PFSK-1 (cell line): ENCODE data around the gene CBLN3.

Source experiments
- FOXP2 ChIP-seq: optimal IDR thresholded peaks from 2 replicates; pipeline ENCODE3; 2011; ENCODE audit warnings: borderline replicate concordance, control low read depth, inconsistent platforms; ENCODE audit not compliant: insufficient read depth; ENCODE audit errors: extremely low read length, extremely low read depth
- POLR2AphosphoS5 ChIP-seq: IDR thresholded peaks from 2 replicates; pipeline ENCODE4 v1.6.1; 2012; ENCODE audit warnings: low read depth, mild to moderate bottlenecking, control low read depth, low read length, moderate library complexity
- REST ChIP-seq, 2 experiments: IDR thresholded peaks; 2 replicates each; pipeline versions ENCODE4 v1.6.1 to v1.8.0; 2011 to 2012; ENCODE audit warnings: low read depth in 2 of 2, low read length in 2 of 2, control low read depth in 1 of 2, inconsistent platforms in 1 of 2, mild to moderate bottlenecking in 1 of 2, moderate library complexity in 1 of 2; ENCODE audit not compliant: insufficient read depth in 1 of 2
- SIN3A ChIP-seq: IDR thresholded peaks from 2 replicates; pipeline ENCODE4 v1.6.1; 2012; ENCODE audit warnings: mild to moderate bottlenecking, low read length, moderate library complexity, borderline replicate concordance; ENCODE audit not compliant: insufficient read depth
- TAF1 ChIP-seq: IDR thresholded peaks from 2 replicates; pipeline ENCODE4 v1.6.1; 2012; ENCODE audit warnings: low read length, control low read depth, borderline replicate concordance; ENCODE audit not compliant: insufficient read depth

The CBLN3 gene

DNA sequence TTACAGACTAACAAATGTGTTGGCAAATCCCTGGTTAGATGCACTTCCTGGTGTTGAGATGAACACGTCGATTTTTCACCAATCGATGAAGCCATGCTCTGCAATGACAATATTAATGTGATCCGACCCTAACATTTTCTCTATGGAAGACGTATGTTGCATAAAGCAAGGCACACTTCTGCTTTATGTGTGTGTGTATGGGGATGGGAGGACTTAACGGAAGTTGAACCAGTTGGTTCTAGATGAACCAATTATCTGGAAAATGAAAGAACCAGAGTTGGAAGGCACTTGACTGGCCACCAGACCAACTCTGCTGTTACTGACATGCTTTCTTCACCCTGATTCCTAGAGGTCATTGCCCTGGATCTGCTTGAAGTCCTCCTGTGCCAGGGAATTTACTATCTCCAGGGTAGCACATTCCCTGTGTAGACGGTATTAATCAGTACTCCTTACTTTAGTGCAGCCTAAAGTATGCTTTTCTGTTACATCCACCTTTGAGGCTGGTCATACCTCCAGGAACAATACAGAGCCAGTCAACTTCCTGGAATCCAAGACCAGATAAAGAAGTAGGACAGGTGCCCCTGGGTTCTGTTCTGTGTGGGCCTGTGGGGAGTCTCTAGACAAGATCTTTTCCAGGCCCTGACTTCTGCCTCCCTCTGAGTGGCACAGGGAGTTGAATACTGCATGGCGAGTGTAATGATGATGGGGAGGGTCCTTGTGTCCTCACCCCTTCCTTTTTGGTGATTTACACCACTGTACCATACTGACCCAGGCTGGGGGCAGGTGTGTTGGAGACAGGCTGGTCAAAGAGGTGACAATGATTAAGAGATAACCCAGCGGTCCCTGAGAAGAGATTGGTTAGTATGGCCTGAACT, 9.0 kb upstream of the CBLN3 start:
- TF ChIP-seq POLR2AphosphoS5, result peak; percentile 28; the same call in 1 of the 2 replicates
- TF ChIP-seq REST (IDR thresholded peaks at IDR 0.05; ENCODE audit: insufficient read depth in 1 of 2, low read depth in 2 of 2, low read length in 2 of 2), result no peak
- no peak for TF ChIP-seq TAF1

DNA sequence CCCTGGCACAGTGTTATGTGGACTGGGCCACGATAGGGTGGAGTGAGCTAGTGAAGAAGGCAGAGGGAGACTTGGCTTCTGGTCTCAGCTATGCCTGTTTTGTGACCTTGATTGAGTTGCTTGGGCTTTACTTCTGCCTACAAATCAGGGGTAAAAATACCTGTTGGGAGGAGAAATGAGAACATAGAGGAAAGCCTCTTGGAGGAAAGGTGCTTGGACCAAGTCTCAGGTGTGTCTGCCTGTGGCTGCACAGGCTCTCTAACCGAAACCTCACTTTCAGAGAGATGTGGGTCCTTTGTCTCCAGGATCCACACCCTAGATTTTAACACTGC, 8.2 kb upstream of the CBLN3 start:
- TF ChIP-seq TAF1 (no peak), POLR2AphosphoS5 (no peak)

GRCh38 chr14:24437020-24437735, 7.7 kb upstream of the CBLN3 start:
- no peak for TF ChIP-seq POLR2AphosphoS5
- TF ChIP-seq FOXP2, result no peak
- no peak for TF ChIP-seq TAF1
- TF ChIP-seq REST (IDR thresholded peaks at IDR 0.05; ENCODE audit: insufficient read depth in 1 of 2, low read depth in 2 of 2, low read length in 2 of 2), result no peak
- TF ChIP-seq SIN3A, result no peak

GRCh38 chr14:24436355-24437019, 7.0 kb upstream of the CBLN3 start:
- TF ChIP-seq REST (IDR thresholded peaks at IDR 0.05; ENCODE audit: insufficient read depth in 1 of 2, low read depth in 2 of 2, low read length in 2 of 2), result no peak
- TF ChIP-seq SIN3A, result no peak
- no peak for TF ChIP-seq TAF1
- TF ChIP-seq POLR2AphosphoS5, result no peak
- no peak for TF ChIP-seq FOXP2

- TF ChIP-seq REST (IDR thresholded peaks at IDR 0.05; ENCODE audit: insufficient read depth in 1 of 2, low read depth in 2 of 2, low read length in 2 of 2) (no peak), TAF1 (no peak), SIN3A (no peak), POLR2AphosphoS5 (no peak), FOXP2 (no peak)
These were observed 6.5 kb upstream of the CBLN3 start for GRCh38 chr14:24435998-24436354.
